ENCODE measurements around the gene CHRNG. TPM values are rescaled to one million over a fixed set of nuclear protein-coding genes. Genes with fewer than 3 reads are reported as not detected.

The CHRNG gene
- total RNA-seq, 1 donor from 2014 or later = not detected

- Mint-ChIP-seq H3K27me3 (ENCODE audit: unreplicated experiment) (peaks cover 13% of the 10 kb centered on the region), H3K36me3 (ENCODE audit: unreplicated experiment) (no peaks in the 10 kb centered on the region), H3K4me1 (ENCODE audit: unreplicated experiment) (peaks cover 2% of the 10 kb centered on the region), H3K9me3 (ENCODE audit: unreplicated experiment) (no peaks in the 10 kb centered on the region), H3K27ac (ENCODE audit: unreplicated experiment) (no peak overlapping the region), H3K4me3 (ENCODE audit: unreplicated experiment) (no peak overlapping the region)
- no peak for TF ChIP-seq CTCF (IDR thresholded peaks at IDR 0.05)
- no peak for DNase-seq (ENCODE audit: extremely low spot score, unreplicated experiment)
These were observed 46.4 kb upstream of the CHRNG start for GRCh38 chr2:232492963-232493700.

DNA sequence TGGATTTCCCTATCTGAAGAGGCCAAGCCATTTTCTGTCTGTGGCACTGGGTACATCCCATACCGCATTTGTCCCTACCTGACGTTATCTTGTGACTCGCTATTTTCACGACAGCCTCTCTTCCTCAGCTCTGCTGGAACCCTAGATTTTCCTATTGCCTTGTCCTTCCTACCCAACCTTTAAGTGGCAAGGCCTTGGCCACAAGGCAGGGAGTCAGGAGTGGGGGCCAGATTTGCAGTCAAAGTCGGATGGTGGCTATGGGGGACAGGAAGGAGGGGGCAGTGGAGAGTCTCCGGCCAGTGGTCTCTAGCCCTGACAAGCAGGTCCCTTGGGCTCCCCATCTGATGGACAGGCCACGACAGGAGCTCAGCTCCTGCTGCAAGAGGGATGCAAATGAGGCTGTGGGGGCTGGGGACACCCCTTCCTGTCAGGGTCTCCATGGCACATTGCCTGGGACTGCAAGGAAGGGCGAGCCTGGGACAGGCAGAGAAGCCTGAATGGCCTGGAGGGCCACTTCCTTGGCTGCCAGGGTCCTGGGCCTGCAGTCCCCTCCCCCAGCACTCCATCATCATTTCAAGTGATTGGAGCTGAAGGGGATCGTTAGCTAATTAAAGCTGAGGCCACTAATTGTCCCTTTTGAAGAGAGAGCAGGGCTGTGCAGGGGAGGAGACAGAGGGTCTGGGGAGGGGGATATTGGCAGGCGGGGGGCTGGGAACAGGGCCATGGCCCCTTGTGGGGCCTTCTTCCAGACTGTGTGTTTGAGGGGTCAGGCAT, 45.6 kb upstream of the CHRNG start:
- no peaks in the 10 kb centered on the region for H3K36me3 Mint-ChIP-seq (ENCODE audit: unreplicated experiment)
- H3K9me3 Mint-ChIP-seq (ENCODE audit: unreplicated experiment) = no peaks in the 10 kb centered on the region
- TF ChIP-seq CTCF (IDR thresholded peaks at IDR 0.05) = no peak
- H3K4me3 Mint-ChIP-seq (ENCODE audit: unreplicated experiment) = no peak overlapping the region
- peaks cover 14% of the 10 kb centered on the region for H3K27me3 Mint-ChIP-seq (ENCODE audit: unreplicated experiment)
- H3K27ac Mint-ChIP-seq (ENCODE audit: unreplicated experiment) = no peak overlapping the region
- H3K4me1 Mint-ChIP-seq (ENCODE audit: unreplicated experiment) = peaks cover 2% of the 10 kb centered on the region
- DNase-seq (ENCODE audit: extremely low spot score, unreplicated experiment) = no peak

- DNase-seq (ENCODE audit: extremely low spot score, unreplicated experiment) = no peak
- H3K4me3 Mint-ChIP-seq (ENCODE audit: unreplicated experiment) = no peak overlapping the region
- TF ChIP-seq CTCF (IDR thresholded peaks at IDR 0.05) = no peak
- H3K9me3 Mint-ChIP-seq (ENCODE audit: unreplicated experiment) = no peaks in the 10 kb centered on the region
- no peaks in the 10 kb centered on the region for H3K36me3 Mint-ChIP-seq (ENCODE audit: unreplicated experiment)
- no peak overlapping the region for H3K27ac Mint-ChIP-seq (ENCODE audit: unreplicated experiment)
- H3K27me3 Mint-ChIP-seq (ENCODE audit: unreplicated experiment) = peaks cover 18% of the 10 kb centered on the region
- peaks cover 2% of the 10 kb centered on the region for H3K4me1 Mint-ChIP-seq (ENCODE audit: unreplicated experiment)
These were observed 45.0 kb upstream of the CHRNG start for GRCh38 chr2:232494542-232494941.

DNA sequence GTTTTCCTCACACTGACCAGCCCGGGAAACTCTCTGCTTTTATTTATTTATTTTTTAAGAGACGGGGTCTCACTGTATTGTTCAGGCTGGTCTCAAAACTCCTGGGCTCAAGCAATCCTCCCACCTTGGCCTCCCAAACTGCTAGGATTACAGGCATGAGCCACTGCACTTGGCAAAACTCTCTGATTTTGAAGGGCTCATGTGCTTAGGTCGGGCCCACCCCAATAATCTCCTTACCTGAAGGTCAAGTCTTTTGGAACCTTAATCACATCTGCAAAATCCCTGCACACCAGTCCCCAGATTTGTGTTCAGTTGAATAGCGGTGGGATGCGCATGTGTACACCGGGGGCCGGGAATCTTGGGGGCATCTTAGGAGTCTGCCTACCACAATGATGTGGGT, 44.2 kb upstream of the CHRNG start:
- no peaks in the 10 kb centered on the region for H3K9me3 Mint-ChIP-seq (ENCODE audit: unreplicated experiment)
- peaks cover 21% of the 10 kb centered on the region for H3K27me3 Mint-ChIP-seq (ENCODE audit: unreplicated experiment)
- no peak for TF ChIP-seq CTCF (IDR thresholded peaks at IDR 0.05)
- H3K36me3 Mint-ChIP-seq (ENCODE audit: unreplicated experiment) = no peaks in the 10 kb centered on the region
- DNase-seq (ENCODE audit: extremely low spot score, unreplicated experiment) = no peak
- H3K4me1 Mint-ChIP-seq (ENCODE audit: unreplicated experiment) = peaks cover under 1% of the 10 kb centered on the region
- H3K27ac Mint-ChIP-seq (ENCODE audit: unreplicated experiment) = no peak overlapping the region
- H3K4me3 Mint-ChIP-seq (ENCODE audit: unreplicated experiment) = no peak overlapping the region

Data from osteocyte (in vitro differentiated cells).